HCT116 (cell line): ENCODE results near the gene GSDMA. TPM values are rescaled to one million over a fixed set of nuclear protein-coding genes. Genes with fewer than 3 reads are reported as not detected.

ENCODE experiments used
- ATAC-seq: fragments of 200-7000 bp; cut with Tn5 transposase; 2 replicates; pipeline ENCODE4 v1.9.1; 2020; ENCODE audit warnings: mild to moderate bottlenecking, moderate library complexity
- BruUV-seq: library from RNA; stranded (reverse); fragments of 400-500 nt; replicated peaks from 2 replicates; lab custom pipeline; 2021; lab: Mats Ljungman, UMichigan
- CTCF ChIA-PET: fragments of 300-600 bp; sonication (Branson Sonifier 250); formaldehyde crosslinking; loops from one replicate; lab custom pipeline; 2021; ENCODE audit warnings: antibody characterized with exemption; lab: Charles Lee
- POLR2A ChIA-PET: fragments of 300-600, 350-600 bp; sonication (Branson Sonifier 250); formaldehyde crosslinking; loops from one replicate; lab custom pipeline; 2021; ENCODE audit warnings: antibody characterized with exemption; lab: Charles Lee
- RAD21 ChIA-PET, 2 experiments: fragments of 300-600 bp; sonication (Branson Sonifier 250); formaldehyde crosslinking; loops; one replicate each; lab custom pipeline; 2023; ENCODE audit warnings: low total read pairs in 2 of 2; ENCODE audit not compliant: uncharacterized antibody in 2 of 2, unreplicated experiment in 2 of 2, low non-redundant PET in 1 of 2; lab: Charles Lee
- DNase-seq: peaks from one replicate; pipeline ENCODE4 v3.0.0-alpha.2; 2010; ENCODE audit warnings: low read depth, low spot score
- H2AFZ ChIP-seq: fragments of 200-600 bp; shearing (Covaris generic), sonication (generic); 2 replicates; pipeline ENCODE4 v1.6.1; 2017; ENCODE audit warnings: low read depth, mixed run types, mixed read lengths, antibody characterized with exemption, low read length; ENCODE audit not compliant: poor library complexity, severe bottlenecking
- H3K27ac ChIP-seq: 2 replicates; pipeline ENCODE4 v1.5.1; 2012; ENCODE audit warnings: low read depth, low read length
- H3K27me3 ChIP-seq: fragments of 200-600 bp; sonication (generic); 2 replicates; pipeline ENCODE4 v1.6.1; 2016; ENCODE audit warnings: mixed run types, low read length, mixed read lengths; ENCODE audit not compliant: insufficient read depth
- H3K36me3 ChIP-seq, 2 experiments: fragments of 200-500 bp in 1 of 2; fragments of 200-600 bp in 1 of 2; sonication (Bioruptor generic) in 1 of 2; sonication (generic) in 1 of 2; 2 replicates each; pipeline versions ENCODE4 v1.5.1 to v1.6.1; 2014 to 2016; ENCODE audit warnings: low read length in 2 of 2, inconsistent platforms in 1 of 2, mixed read lengths in 1 of 2, mixed run types in 1 of 2; ENCODE audit not compliant: insufficient read depth in 2 of 2, control insufficient read depth in 1 of 2
- H3K4me1 ChIP-seq, 2 experiments: fragments of 200-600 bp in 1 of 2; sonication (generic) in 1 of 2; 2 replicates each; pipeline versions ENCODE4 v1.5.1 to v1.6.1; 2012 to 2017; ENCODE audit warnings: low read length in 2 of 2, inconsistent platforms in 1 of 2, mild to moderate bottlenecking in 1 of 2, mixed read lengths in 1 of 2, mixed run types in 1 of 2, moderate library complexity in 1 of 2; ENCODE audit not compliant: insufficient read depth in 2 of 2, control insufficient read depth in 1 of 2
- H3K4me2 ChIP-seq: fragments of 200-600 bp; sonication (generic); 2 replicates; pipeline ENCODE4 v1.6.1; 2017; ENCODE audit warnings: mixed run types, low read length, mixed read lengths
- H3K4me3 ChIP-seq, 2 experiments: fragments of 200-600 bp in 1 of 2; sonication (generic) in 1 of 2; replicated peaks in 1 of 2; 2 replicates each; pipeline ENCODE4 v1.5.1; 2011 to 2016; ENCODE audit warnings: low read length in 2 of 2, control low read depth in 1 of 2, low read depth in 1 of 2, mild to moderate bottlenecking in 1 of 2, mixed read lengths in 1 of 2, mixed run types in 1 of 2
- H3K79me2 ChIP-seq: fragments of 200-600 bp; sonication (generic); 2 replicates; pipeline ENCODE4 v1.6.1; 2017; ENCODE audit warnings: mild to moderate bottlenecking, mixed run types, low read length, moderate library complexity, mixed read lengths; ENCODE audit not compliant: insufficient read depth
- H3K9ac ChIP-seq: fragments of 200-600 bp; sonication (generic); 2 replicates; pipeline ENCODE4 v1.6.1; 2016; ENCODE audit warnings: low read length, mixed read lengths
- H3K9me2 ChIP-seq: fragments of 200-600 bp; sonication (generic), shearing (Covaris generic); 2 replicates; pipeline ENCODE4 v1.6.1; 2017; ENCODE audit warnings: mixed run types, mild to moderate bottlenecking, moderate library complexity; ENCODE audit not compliant: insufficient read depth
- H3K9me3 ChIP-seq, 2 experiments: fragments of 200-500 bp in 1 of 2; fragments of 200-600 bp in 1 of 2; sonication (Bioruptor generic) in 1 of 2; sonication (generic) in 1 of 2; 2 replicates each; pipeline ENCODE4 v1.6.1; 2014 to 2017; ENCODE audit warnings: low read length in 2 of 2, mixed read lengths in 2 of 2, inconsistent platforms in 1 of 2, low read depth in 1 of 2, mild to moderate bottlenecking in 1 of 2, mixed run types in 1 of 2, moderate library complexity in 1 of 2; ENCODE audit not compliant: control insufficient read depth in 1 of 2, insufficient read depth in 1 of 2
- H4K20me1 ChIP-seq: fragments of 200-600 bp; sonication (generic), shearing (Covaris generic); 2 replicates; pipeline ENCODE4 v1.6.1; 2017; ENCODE audit warnings: mixed run types, mild to moderate bottlenecking, moderate library complexity; ENCODE audit not compliant: insufficient read depth
- ATF3 ChIP-seq: IDR thresholded peaks from 2 replicates; pipeline ENCODE4 v1.6.1; 2012
- CBX3 ChIP-seq: IDR thresholded peaks from 2 replicates; pipeline ENCODE4 v1.6.1; 2012; ENCODE audit warnings: low read depth
- CTCF ChIP-seq, 3 experiments: fragments of 200-600 bp in 1 of 3; sonication (generic) in 1 of 3; IDR thresholded peaks in 2 of 3; conservative IDR thresholded peaks in 1 of 3; 2 replicates each; pipeline ENCODE4 v1.5.1; 2012 to 2017; ENCODE audit warnings: low read depth in 2 of 3, low read length in 2 of 3, antibody characterized with exemption in 1 of 3, borderline replicate concordance in 1 of 3, control low read depth in 1 of 3, mild to moderate bottlenecking in 1 of 3, mixed read lengths in 1 of 3, mixed run types in 1 of 3, moderate library complexity in 1 of 3; ENCODE audit not compliant: insufficient read depth in 1 of 3
- EZH2 ChIP-seq: fragments of 200-600 bp; sonication (generic); IDR thresholded peaks from 2 replicates; pipeline ENCODE4 v1.6.1; 2017; ENCODE audit warnings: antibody characterized with exemption, mixed run types
- FOSL1 ChIP-seq: IDR thresholded peaks from 2 replicates; pipeline ENCODE4 v1.6.1; 2012; ENCODE audit warnings: low read depth
- JUND ChIP-seq: IDR thresholded peaks from 2 replicates; pipeline ENCODE4 v1.6.1; 2012
- POLR2AphosphoS5 ChIP-seq: IDR thresholded peaks from 2 replicates; pipeline ENCODE4 v1.6.1; 2011; ENCODE audit warnings: mild to moderate bottlenecking, low read depth, low read length, moderate library complexity
- RAD21 ChIP-seq: IDR thresholded peaks from 2 replicates; pipeline ENCODE4 v1.6.1; 2012; ENCODE audit warnings: low read depth, mild to moderate bottlenecking
- SIN3A ChIP-seq: IDR thresholded peaks from 2 replicates; pipeline ENCODE4 v1.6.1; 2012; ENCODE audit warnings: low read depth
- SRF ChIP-seq: IDR thresholded peaks from 2 replicates; pipeline ENCODE4 v1.6.1; 2012; ENCODE audit warnings: low read depth
- TCF7L2 ChIP-seq: IDR thresholded peaks from 2 replicates; pipeline ENCODE4 v1.7.0; 2011; ENCODE audit warnings: borderline replicate concordance, inconsistent platforms; ENCODE audit not compliant: insufficient read depth, insufficient read length; ENCODE audit errors: extremely low read depth
- YY1 ChIP-seq: IDR thresholded peaks from 2 replicates; pipeline ENCODE4 v1.6.1; 2011; ENCODE audit warnings: low read length, low read depth, moderate library complexity, mild to moderate bottlenecking; ENCODE audit not compliant: insufficient replicate concordance; ENCODE audit errors: extremely low read depth
- ZFX ChIP-seq: fragments of 450-650 bp; IDR thresholded peaks from 2 replicates; pipeline ENCODE4 v1.6.1; 2017
- ZNF274 ChIP-seq: fragments of 200-500 bp; sonication (Bioruptor generic); IDR thresholded peaks from 2 replicates; pipeline ENCODE4 v1.6.1; 2014; ENCODE audit warnings: mild to moderate bottlenecking, low read depth, low read length, inconsistent platforms
- intact Hi-C: fragments of 100-400 bp; cut with micrococcal nuclease; formaldehyde crosslinking; loops from 2 replicates; pipeline ENCODE4 v1.10.0; 2022
- total RNA-seq: library from RNA; stranded (reverse); gene quantifications from one replicate; pipeline ENCODE4 v1.2.1, GENCODE V29; 2021; ENCODE audit not compliant: unreplicated experiment
- TF ChIP-seq, protein P1 (sequence below): IDR thresholded peaks from 2 replicates; pipeline ENCODE4 v1.6.1; 2012

Gene GSDMA
- total RNA-seq, 1 experiment from 2014 or later: not detected

- ATAC-seq (no peak), DNase-seq (no peak)
- H3K27me3 ChIP-seq: no peaks in the 10 kb centered on the region
- no peaks in the 10 kb centered on the region for H3K9me3 ChIP-seq
- H3K4me1 ChIP-seq: peaks cover 19 to 26% of the 10 kb centered on the region in 2 experiments
- H4K20me1 ChIP-seq: no peaks in the 10 kb centered on the region
- H3K4me3 ChIP-seq: no peak overlapping the region
- no peak overlapping the region for H2AFZ ChIP-seq
- RAD21 ChIA-PET: no interaction called here
- no peak overlapping the region for H3K9ac ChIP-seq
- H3K27ac ChIP-seq: no peak overlapping the region
- intact Hi-C loops: no loop called here
- no peak overlapping the region for H3K4me2 ChIP-seq
- BruUV-seq: no TSS peak
- TF ChIP-seq ZFX (no peak), EZH2 (no peak), TCF7L2 (no peak), YY1 (no peak), SIN3A (no peak), CBX3 (no peak), SRF (no peak), JUND (no peak), ZNF274 (no peak), CTCF (IDR thresholded peaks at IDR 0.05 in 2 of 3, conservative IDR thresholded peaks at IDR 0.05 in 1 of 3; ENCODE audit: borderline replicate concordance in 1 of 3, insufficient read depth in 1 of 3, low read depth in 2 of 3, low read length in 2 of 3) (no peak), POLR2AphosphoS5 (no peak), RAD21 (no peak), FOSL1 (no peak), ATF3 (no peak)
- TF ChIP-seq, protein P1, sequence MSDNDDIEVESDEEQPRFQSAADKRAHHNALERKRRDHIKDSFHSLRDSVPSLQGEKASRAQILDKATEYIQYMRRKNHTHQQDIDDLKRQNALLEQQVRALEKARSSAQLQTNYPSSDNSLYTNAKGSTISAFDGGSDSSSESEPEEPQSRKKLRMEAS: no peak
- TF ChIP-seq, all 23 proteins: peak for 0
- ChIA-PET CTCF (no interaction called here), POLR2A (no interaction called here)
- Histone ChIP-seq H3K36me3 (no peaks in the 10 kb centered on the region), H3K9me2 (no peaks in the 10 kb centered on the region), H3K79me2 (no peaks in the 10 kb centered on the region)
These were observed 28.5 kb upstream of the GSDMA start for GRCh38 chr17:39934324-39934723.
